Measurements from ENCODE around the gene VSIG2.

Gene VSIG2

GRCh38 chr11:124716591-124716990, 35.5 kb downstream of the VSIG2 start:
- H3K27ac ChIP-seq = no peak overlapping the region
- TF ChIP-seq CTCF (conservative IDR thresholded peaks at IDR 0.05) = no peak

GRCh38 chr11:124712392-124712791, 39.7 kb downstream of the VSIG2 start:
- TF ChIP-seq CTCF (conservative IDR thresholded peaks at IDR 0.05) = no peak
- no peak overlapping the region for H3K27ac ChIP-seq

GRCh38 chr11:124707829-124708228, 44.2 kb downstream of the VSIG2 start:
- no peak overlapping the region for H3K27ac ChIP-seq
- TF ChIP-seq CTCF (conservative IDR thresholded peaks at IDR 0.05) = no peak

- no peak for TF ChIP-seq CTCF (conservative IDR thresholded peaks at IDR 0.05)
- H3K27ac ChIP-seq = no peak overlapping the region
Measured at GRCh38 chr11:124700028-124700427, 52.0 kb downstream of the VSIG2 start.

GRCh38 chr11:124699547-124699946, 52.5 kb downstream of the VSIG2 start:
- no peak for TF ChIP-seq CTCF (conservative IDR thresholded peaks at IDR 0.05)
- H3K27ac ChIP-seq = no peak overlapping the region
